ENCODE measurements around the gene CSRNP3. TPM values are rescaled to one million over a fixed set of nuclear protein-coding genes. Genes with fewer than 3 reads are reported as not detected.

CSRNP3 gene
- total and polyA plus RNA-seq, 2 experiments from 2014 or later: 3.0 to 14.0 TPM

GRCh38 chr2:165601065-165601830 lies 131.8 kb downstream of the CSRNP3 start:
- no peak for DNase-seq (ENCODE audit: low spot score)
- Histone ChIP-seq H3K9me2 (replicated peaks; ENCODE audit: insufficient read depth) (no peaks in the 10 kb centered on the region), H4K20me1 (ENCODE audit: insufficient read depth, poor library complexity, severe bottlenecking) (no peaks in the 10 kb centered on the region), H3K4me1 (ENCODE audit: insufficient read depth) (peaks cover 13% of the 10 kb centered on the region), H3K36me3 (replicated peaks; ENCODE audit: insufficient read depth, low read depth) (no peaks in the 10 kb centered on the region), H3K4me3 (no peak overlapping the region), H2AFZ (no peak overlapping the region), H3K79me2 (no peaks in the 10 kb centered on the region), H3K4me2 (no peak overlapping the region), H3K9me3 (ENCODE audit: low read depth) (no peaks in the 10 kb centered on the region), H3K27me3 (no peaks in the 10 kb centered on the region), H3K27ac (no peak overlapping the region)
- 62% methylated on average over 1 of the region's 1 CpG for WGBS (ENCODE audit: low lambda C conversion rate, missing lambda C conversion rate)
- no peak for TF ChIP-seq EZH2phosphoT487 (IDR thresholded peaks at IDR 0.05; ENCODE audit: low read depth, severe bottlenecking, unreplicated experiment)
- no peak for TF ChIP-seq EZH2 (IDR thresholded peaks at IDR 0.05; ENCODE audit: borderline replicate concordance)
- TF ChIP-seq CTCF (IDR thresholded peaks at IDR 0.05; ENCODE audit: poor library complexity): no peak

GRCh38 chr2:165601928-165602521 lies 132.5 kb downstream of the CSRNP3 start:
- Histone ChIP-seq H3K27ac (no peak overlapping the region), H3K27me3 (no peaks in the 10 kb centered on the region), H3K9me3 (ENCODE audit: low read depth) (no peaks in the 10 kb centered on the region), H4K20me1 (ENCODE audit: insufficient read depth, poor library complexity, severe bottlenecking) (no peaks in the 10 kb centered on the region), H3K4me3 (no peak overlapping the region), H3K4me1 (ENCODE audit: insufficient read depth) (peaks cover 13% of the 10 kb centered on the region), H2AFZ (no peak overlapping the region), H3K36me3 (replicated peaks; ENCODE audit: insufficient read depth, low read depth) (no peaks in the 10 kb centered on the region), H3K9me2 (replicated peaks; ENCODE audit: insufficient read depth) (no peaks in the 10 kb centered on the region), H3K79me2 (no peaks in the 10 kb centered on the region), H3K4me2 (no peak overlapping the region)
- WGBS (ENCODE audit: low lambda C conversion rate, missing lambda C conversion rate): 51% methylated on average over 3 of the region's 3 CpGs
- TF ChIP-seq EZH2 (IDR thresholded peaks at IDR 0.05; ENCODE audit: borderline replicate concordance) (no peak), EZH2phosphoT487 (IDR thresholded peaks at IDR 0.05; ENCODE audit: low read depth, severe bottlenecking, unreplicated experiment) (no peak), CTCF (IDR thresholded peaks at IDR 0.05; ENCODE audit: poor library complexity) (no peak)
- peak; percentile 25 for DNase-seq (ENCODE audit: low spot score)

GRCh38 chr2:165609672-165610071 lies 140.2 kb downstream of the CSRNP3 start:
- Histone ChIP-seq H3K4me2 (no peak overlapping the region), H3K9me2 (replicated peaks; ENCODE audit: insufficient read depth) (no peaks in the 10 kb centered on the region), H3K4me3 (no peak overlapping the region), H3K4me1 (ENCODE audit: insufficient read depth) (no peaks in the 10 kb centered on the region), H4K20me1 (ENCODE audit: insufficient read depth, poor library complexity, severe bottlenecking) (no peaks in the 10 kb centered on the region), H3K27ac (no peak overlapping the region), H2AFZ (no peak overlapping the region), H3K9me3 (ENCODE audit: low read depth) (no peaks in the 10 kb centered on the region), H3K27me3 (no peaks in the 10 kb centered on the region), H3K36me3 (replicated peaks; ENCODE audit: insufficient read depth, low read depth) (no peaks in the 10 kb centered on the region), H3K79me2 (no peaks in the 10 kb centered on the region)
- WGBS (ENCODE audit: low lambda C conversion rate, missing lambda C conversion rate): 88% methylated on average over 6 of the region's 6 CpGs
- DNase-seq (ENCODE audit: low spot score): no peak
- TF ChIP-seq CTCF (IDR thresholded peaks at IDR 0.05; ENCODE audit: poor library complexity) (no peak), EZH2phosphoT487 (IDR thresholded peaks at IDR 0.05; ENCODE audit: low read depth, severe bottlenecking, unreplicated experiment) (no peak), EZH2 (IDR thresholded peaks at IDR 0.05; ENCODE audit: borderline replicate concordance) (no peak)

All from hepatocyte (in vitro differentiated cells).